Breast epithelium (tissue), 4 donors: ENCODE data around the gene USP6NL. TPM values are rescaled to one million over a fixed set of nuclear protein-coding genes. Genes with fewer than 3 reads are reported as not detected.

ENCODE experiments used
- DNase-seq, 2 donors: peaks; one replicate each; pipeline ENCODE4 v3.0.0-alpha.2; 2019; ENCODE audit warnings: low spot score in 2 of 2
- H3K27ac ChIP-seq, 2 donors: fragments of 200-600 bp; sonication (generic) in 1 of 2; one replicate each; pipeline ENCODE4 v1.5.1; 2016 to 2019; ENCODE audit warnings: mild to moderate bottlenecking in 1 of 2
- H3K27me3 ChIP-seq, 2 donors: fragments of 200-600 bp; sonication (generic) in 1 of 2; one replicate each; pipeline versions ENCODE4 v1.5.1 to v1.6.0; 2017 to 2019; ENCODE audit warnings: control low read depth in 1 of 2, mild to moderate bottlenecking in 1 of 2
- H3K36me3 ChIP-seq: fragments of 200-600 bp; one replicate; pipeline ENCODE4 v1.5.1; 2019
- H3K4me1 ChIP-seq, 2 donors: fragments of 200-600 bp; sonication (generic); one replicate each; pipeline ENCODE4 v1.5.1; 2016 to 2019; ENCODE audit warnings: control low read depth in 1 of 2
- H3K4me3 ChIP-seq, 3 donors: fragments of 200-600 bp; sonication (generic); 1 replicate in 2 of 3; 2 replicates in 1 of 3; pipeline ENCODE4 v1.5.1; 2016 to 2019; ENCODE audit warnings: mild to moderate bottlenecking in 3 of 3, moderate library complexity in 2 of 3
- H3K9me3 ChIP-seq, 2 donors: fragments of 200-600 bp; sonication (generic) in 1 of 2; one replicate each; pipeline ENCODE4 v1.5.1; 2016 to 2019; ENCODE audit warnings: control low read depth in 1 of 2
- POLR2A ChIP-seq: fragments of 450-650 bp; IDR thresholded peaks from one replicate; pipeline ENCODE4 v1.6.1; 2016; ENCODE audit warnings: antibody characterized with exemption, mild to moderate bottlenecking, moderate library complexity
- POLR2AphosphoS5 ChIP-seq, 3 donors: sonication (generic); formaldehyde crosslinking; IDR thresholded peaks; one replicate each; pipeline ENCODE4 v1.6.1; 2017; ENCODE audit warnings: antibody characterized with exemption in 3 of 3
- intact Hi-C: fragments of 100-400 bp; cut with DNase I; formaldehyde crosslinking; loops from one replicate; pipeline ENCODE4 v1.15.1; 2023; ENCODE audit warnings: low total_unique reads
- total RNA-seq, 3 donors: library from RNA; depleted of rRNA; stranded (reverse); fragments of >200 nt; gene quantifications; one replicate each; pipeline ENCODE4 v1.1.0, GENCODE V29; 2016
- TF ChIP-seq, protein P1 (sequence below), 3 donors: fragments of 450-650 bp; IDR thresholded peaks; one replicate each; pipeline ENCODE4 v1.5.1; 2016 to 2017; ENCODE audit warnings: antibody characterized with exemption in 3 of 3, mild to moderate bottlenecking in 3 of 3, moderate library complexity in 3 of 3

USP6NL gene
- total RNA-seq, 3 donors from 2014 or later, result 13.8 to 28.7 (median 19.7) TPM

DNA sequence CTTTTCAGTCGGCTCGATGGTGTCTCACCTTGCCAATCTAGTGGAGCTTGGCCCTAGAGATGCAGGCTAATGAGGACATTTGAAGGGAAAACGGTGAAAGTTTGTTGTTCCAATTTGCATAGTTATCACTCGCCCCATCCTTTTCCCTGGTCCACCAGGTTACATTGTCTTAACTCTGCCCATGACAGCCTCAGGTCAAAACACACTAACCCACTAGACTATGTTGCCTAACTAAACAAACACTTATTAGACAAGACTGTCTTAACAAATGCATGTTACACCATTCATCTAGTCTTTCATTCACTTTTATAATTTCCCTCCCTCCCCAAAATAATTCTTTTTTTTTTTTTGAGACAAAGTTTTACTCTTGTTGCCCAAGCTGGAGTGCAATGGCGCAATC lies 40.7 kb downstream of the USP6NL start:
- intact Hi-C loops, result no loop called here
- no peak overlapping the region for H3K27ac ChIP-seq
- H3K36me3 ChIP-seq, result no peaks in the 10 kb centered on the region
- H3K27me3 ChIP-seq, result no peaks in the 10 kb centered on the region
- H3K4me3 ChIP-seq, result no peak overlapping the region
- TF ChIP-seq POLR2AphosphoS5 (IDR thresholded peaks at IDR 0.05) (no peak), POLR2A (no peak)
- TF ChIP-seq, protein P1, sequence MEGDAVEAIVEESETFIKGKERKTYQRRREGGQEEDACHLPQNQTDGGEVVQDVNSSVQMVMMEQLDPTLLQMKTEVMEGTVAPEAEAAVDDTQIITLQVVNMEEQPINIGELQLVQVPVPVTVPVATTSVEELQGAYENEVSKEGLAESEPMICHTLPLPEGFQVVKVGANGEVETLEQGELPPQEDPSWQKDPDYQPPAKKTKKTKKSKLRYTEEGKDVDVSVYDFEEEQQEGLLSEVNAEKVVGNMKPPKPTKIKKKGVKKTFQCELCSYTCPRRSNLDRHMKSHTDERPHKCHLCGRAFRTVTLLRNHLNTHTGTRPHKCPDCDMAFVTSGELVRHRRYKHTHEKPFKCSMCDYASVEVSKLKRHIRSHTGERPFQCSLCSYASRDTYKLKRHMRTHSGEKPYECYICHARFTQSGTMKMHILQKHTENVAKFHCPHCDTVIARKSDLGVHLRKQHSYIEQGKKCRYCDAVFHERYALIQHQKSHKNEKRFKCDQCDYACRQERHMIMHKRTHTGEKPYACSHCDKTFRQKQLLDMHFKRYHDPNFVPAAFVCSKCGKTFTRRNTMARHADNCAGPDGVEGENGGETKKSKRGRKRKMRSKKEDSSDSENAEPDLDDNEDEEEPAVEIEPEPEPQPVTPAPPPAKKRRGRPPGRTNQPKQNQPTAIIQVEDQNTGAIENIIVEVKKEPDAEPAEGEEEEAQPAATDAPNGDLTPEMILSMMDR (IDR thresholded peaks at IDR 0.05), result no peak
- no peaks in the 10 kb centered on the region for H3K9me3 ChIP-seq
- no peaks in the 10 kb centered on the region for H3K4me1 ChIP-seq
- DNase-seq, result no peak

DNA sequence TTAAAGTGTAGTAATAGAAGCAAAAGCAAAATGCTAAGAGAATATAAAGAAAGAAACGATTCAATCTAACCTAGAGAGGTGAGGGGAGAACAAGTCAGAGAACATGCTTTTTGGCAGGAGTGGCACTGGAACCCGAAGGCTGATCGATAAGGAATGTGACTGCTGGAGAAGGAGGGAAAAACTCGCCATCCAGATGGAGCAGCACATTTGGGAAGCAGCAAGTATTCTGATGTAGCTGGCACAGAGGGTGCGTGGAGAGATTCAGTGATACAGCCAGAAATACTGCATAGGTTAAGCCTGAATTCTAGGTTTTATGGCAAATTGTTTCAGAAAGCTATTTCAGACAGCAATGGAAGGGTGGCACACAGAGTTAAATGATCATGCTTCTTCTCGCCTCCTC lies 42.0 kb downstream of the USP6NL start:
- intact Hi-C loops, result no loop called here
- TF ChIP-seq POLR2A (no peak), POLR2AphosphoS5 (IDR thresholded peaks at IDR 0.05) (no peak)
- TF ChIP-seq, protein P1 (IDR thresholded peaks at IDR 0.05), result no peak
- Histone ChIP-seq H3K4me1 (no peaks in the 10 kb centered on the region), H3K27ac (no peak overlapping the region), H3K4me3 (no peak overlapping the region), H3K27me3 (no peaks in the 10 kb centered on the region), H3K36me3 (no peaks in the 10 kb centered on the region), H3K9me3 (no peaks in the 10 kb centered on the region)
- no peak for DNase-seq

DNA sequence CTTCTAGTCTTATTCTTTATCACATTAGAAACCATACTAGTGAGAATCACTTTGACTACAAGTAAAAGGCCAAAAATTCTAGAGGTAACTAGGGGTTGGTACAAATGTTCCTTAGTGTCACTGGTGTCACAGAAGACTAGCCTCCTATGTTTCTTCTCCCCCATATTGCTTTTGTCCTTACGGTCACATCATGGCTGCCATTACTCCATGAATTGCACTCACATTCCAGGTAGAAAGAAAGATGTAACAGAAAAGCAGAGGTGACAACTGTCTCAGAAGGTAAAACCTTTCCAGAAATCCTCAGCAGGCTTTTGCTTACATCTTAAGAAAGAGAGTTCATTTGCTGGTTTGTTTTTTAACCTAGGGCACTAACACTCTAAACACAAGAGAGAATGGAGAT lies 42.9 kb downstream of the USP6NL start:
- H3K9me3 ChIP-seq, result no peaks in the 10 kb centered on the region
- no peaks in the 10 kb centered on the region for H3K4me1 ChIP-seq
- no peak for TF ChIP-seq POLR2AphosphoS5 (IDR thresholded peaks at IDR 0.05)
- no peak for TF ChIP-seq POLR2A
- TF ChIP-seq, protein P1 (IDR thresholded peaks at IDR 0.05), result no peak
- intact Hi-C loops, result no loop called here
- H3K27me3 ChIP-seq, result no peaks in the 10 kb centered on the region
- DNase-seq, result no peak
- H3K36me3 ChIP-seq, result no peaks in the 10 kb centered on the region
- no peak overlapping the region for H3K27ac ChIP-seq
- no peak overlapping the region for H3K4me3 ChIP-seq

DNA sequence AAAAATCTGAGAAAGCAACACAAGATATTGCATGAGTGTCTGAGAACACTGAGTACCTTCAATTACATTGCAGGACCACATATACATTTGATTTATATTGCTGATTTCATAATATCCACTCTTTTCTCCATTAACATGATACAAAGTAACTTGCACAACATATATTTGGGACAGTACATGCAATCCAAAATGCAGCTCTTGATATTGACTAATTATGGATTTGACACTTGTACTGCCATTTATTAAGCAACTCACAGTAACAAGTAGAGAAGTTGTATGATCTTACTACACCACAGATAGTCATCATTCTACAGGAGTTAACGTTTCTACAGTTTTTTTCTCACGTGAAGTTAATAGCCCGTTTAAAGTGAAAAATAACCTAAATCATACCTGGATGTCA lies 46.7 kb downstream of the USP6NL start:
- Histone ChIP-seq H3K4me3 (no peak overlapping the region), H3K36me3 (no peaks in the 10 kb centered on the region), H3K9me3 (no peaks in the 10 kb centered on the region), H3K27me3 (no peaks in the 10 kb centered on the region), H3K4me1 (no peaks in the 10 kb centered on the region), H3K27ac (no peak overlapping the region)
- intact Hi-C loops, result no loop called here
- TF ChIP-seq, protein P1 (IDR thresholded peaks at IDR 0.05), result no peak
- no peak for TF ChIP-seq POLR2AphosphoS5 (IDR thresholded peaks at IDR 0.05)
- TF ChIP-seq POLR2A, result no peak
- no peak for DNase-seq

DNA sequence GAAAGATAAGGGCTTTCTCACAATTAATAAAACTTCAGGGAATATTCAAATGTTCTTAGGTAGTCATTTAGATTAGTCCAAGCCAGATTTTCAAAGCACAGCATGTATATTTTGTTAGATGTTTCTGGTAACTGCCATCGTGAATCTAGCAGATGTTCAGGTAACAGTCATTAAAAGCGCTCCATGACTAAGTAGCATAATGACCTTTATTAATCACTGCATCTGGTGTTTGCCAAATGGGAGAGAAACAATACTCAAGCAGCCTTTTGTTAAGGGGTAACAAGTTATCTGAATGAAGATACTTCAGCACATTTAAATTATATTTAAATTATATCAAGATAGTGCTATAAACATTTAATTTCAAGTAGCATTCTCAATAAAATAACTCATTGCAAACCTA lies 47.5 kb downstream of the USP6NL start:
- TF ChIP-seq, protein P1 (IDR thresholded peaks at IDR 0.05), result no peak
- TF ChIP-seq POLR2AphosphoS5 (IDR thresholded peaks at IDR 0.05) (no peak), POLR2A (no peak)
- H3K27ac ChIP-seq, result no peak overlapping the region
- H3K27me3 ChIP-seq, result no peaks in the 10 kb centered on the region
- H3K9me3 ChIP-seq, result no peaks in the 10 kb centered on the region
- no peak overlapping the region for H3K4me3 ChIP-seq
- H3K36me3 ChIP-seq, result no peaks in the 10 kb centered on the region
- no peaks in the 10 kb centered on the region for H3K4me1 ChIP-seq
- no peak for DNase-seq
- intact Hi-C loops, result no loop called here
